SK-N-MC (cell line): Measurements from ENCODE around the gene CMIP.

Experiments used
- EZH2 ChIP-seq: fragments of 200-600 bp; sonication (generic); IDR thresholded peaks from one replicate; pipeline ENCODE4 v1.6.1; 2017; ENCODE audit warnings: antibody characterized with exemption
- FOXP2 ChIP-seq: optimal IDR thresholded peaks from 2 replicates; pipeline ENCODE3; 2011; ENCODE audit warnings: mild to moderate bottlenecking, moderate library complexity; ENCODE audit not compliant: insufficient read depth; ENCODE audit errors: extremely low read length, control extremely low read depth
- POLR2AphosphoS5 ChIP-seq: IDR thresholded peaks from 2 replicates; pipeline ENCODE4 v1.6.1; 2012; ENCODE audit warnings: mild to moderate bottlenecking, low read depth, low read length, borderline replicate concordance

GRCh38 chr16:81469183-81469677, 24.6 kb downstream of the CMIP start:
- TF ChIP-seq POLR2AphosphoS5 = no peak
- TF ChIP-seq EZH2 = no peak
- TF ChIP-seq FOXP2 = no peak
